H1 (cell line): Measurements from ENCODE around the gene TSC22D3. TPM values are rescaled to one million over a fixed set of nuclear protein-coding genes. Genes with fewer than 3 reads are reported as not detected.

Experiments
- CTCF ChIA-PET: fragments of 300-600 bp; sonication (Branson Sonifier 250); formaldehyde crosslinking; loops from one replicate; lab custom pipeline; 2021; ENCODE audit not compliant: partially characterized antibody; lab: Charles Lee
- POLR2A ChIA-PET: fragments of 300-600 bp; sonication (Branson Sonifier 250); formaldehyde crosslinking; loops from one replicate; lab custom pipeline; 2021; ENCODE audit warnings: inconsistent platforms; ENCODE audit not compliant: partially characterized antibody; lab: Charles Lee
- DNase-seq, 2 experiments: peaks; one replicate each; pipeline versions ENCODE4 v3.0.0 to v3.0.0-alpha.2; 2010 to 2022; ENCODE audit warnings: low spot score in 2 of 2, low read depth in 1 of 2, mixed read lengths in 1 of 2
- FAIRE-seq: peaks from 2 replicates; lab custom pipeline; 2011; peaks lifted over from hg19 to GRCh38; lab: Jason Lieb, UNC
- H2AFZ ChIP-seq: 2 replicates; pipeline ENCODE4 v1.8.1; 2012; ENCODE audit warnings: low read length, inconsistent platforms
- H2AK5ac ChIP-seq: 2 replicates; pipeline ENCODE4 v1.6.1; 2013; ENCODE audit warnings: low read depth, low read length
- H2BK120ac ChIP-seq: replicated peaks from 2 replicates; pipeline ENCODE3; 2013; ENCODE audit warnings: low read depth, low read length, inconsistent platforms
- H2BK12ac ChIP-seq: 2 replicates; pipeline ENCODE4 v1.6.1; 2013; ENCODE audit warnings: low read depth, low read length
- H2BK15ac ChIP-seq: 2 replicates; pipeline ENCODE4 v1.6.1; 2013; ENCODE audit warnings: low read length
- H2BK20ac ChIP-seq: 2 replicates; pipeline ENCODE4 v1.6.1; 2013; ENCODE audit warnings: low read length
- H2BK5ac ChIP-seq: 2 replicates; pipeline ENCODE4 v1.6.1; 2013; ENCODE audit warnings: low read depth, low read length
- H3K14ac ChIP-seq: 2 replicates; pipeline ENCODE4 v1.6.1; 2013; ENCODE audit warnings: inconsistent platforms; ENCODE audit not compliant: insufficient read length
- H3K18ac ChIP-seq: 2 replicates; pipeline ENCODE4 v1.6.1; 2013; ENCODE audit warnings: low read length; ENCODE audit errors: extremely low read depth
- H3K23ac ChIP-seq: 2 replicates; pipeline ENCODE4 v1.6.1; 2013; ENCODE audit warnings: inconsistent platforms; ENCODE audit not compliant: insufficient read length
- H3K23me2 ChIP-seq: 2 replicates; pipeline ENCODE4 v1.6.1; 2013; ENCODE audit warnings: low read depth, low read length
- H3K27ac ChIP-seq: 2 replicates; pipeline ENCODE4 v1.6.1; 2011; ENCODE audit warnings: low read depth, low read length, inconsistent platforms
- H3K27me3 ChIP-seq, 4 experiments: replicated peaks in 1 of 4; 1 replicate in 1 of 4; 2 replicates in 3 of 4; pipeline versions ENCODE4 v1.6.1 to v1.8.1; 2011 to 2013; ENCODE audit warnings: low read length in 3 of 4, mild to moderate bottlenecking in 3 of 4, inconsistent platforms in 2 of 4, mixed read lengths in 2 of 4, moderate library complexity in 1 of 4; ENCODE audit not compliant: control insufficient read depth in 3 of 4, insufficient read depth in 3 of 4; ENCODE audit errors: extremely low read depth in 1 of 4
- H3K36me3 ChIP-seq, 4 experiments: 2 replicates each; pipeline versions ENCODE4 v1.6.1 to v1.8.1; 2011 to 2013; ENCODE audit warnings: mild to moderate bottlenecking in 4 of 4, low read length in 3 of 4, moderate library complexity in 2 of 4, control low read depth in 1 of 4, inconsistent platforms in 1 of 4; ENCODE audit not compliant: insufficient read depth in 4 of 4, control insufficient read depth in 2 of 4
- H3K4ac ChIP-seq: replicated peaks from 2 replicates; pipeline ENCODE3; 2013; ENCODE audit warnings: low read length, low read depth, mixed read lengths, inconsistent platforms; ENCODE audit not compliant: insufficient read length
- H3K4me1 ChIP-seq, 4 experiments: replicated peaks in 1 of 4; 1 replicate in 1 of 4; 2 replicates in 3 of 4; pipeline versions ENCODE4 v1.6.1 to v1.8.1; 2011 to 2013; ENCODE audit warnings: low read length in 3 of 4, inconsistent platforms in 2 of 4, mixed read lengths in 1 of 4; ENCODE audit not compliant: insufficient read depth in 4 of 4, control insufficient read depth in 3 of 4
- H3K4me2 ChIP-seq, 2 experiments: 2 replicates each; pipeline versions ENCODE4 v1.6.1 to v1.8.1; 2011 to 2013; ENCODE audit warnings: low read depth in 2 of 2, low read length in 2 of 2, control low read depth in 1 of 2, inconsistent platforms in 1 of 2, mild to moderate bottlenecking in 1 of 2; ENCODE audit not compliant: insufficient read depth in 1 of 2
- H3K4me3 ChIP-seq, 4 experiments: fragments of 200-600, 300-600 bp in 1 of 4; sonication (generic), shearing (Covaris generic), sonication (Bioruptor Twin) in 1 of 4; 2 replicates each; pipeline versions ENCODE4 v1.5.1 to v1.8.1; 2011 to 2016; ENCODE audit warnings: low read length in 4 of 4, low read depth in 3 of 4, control low read depth in 2 of 4, inconsistent platforms in 2 of 4, mild to moderate bottlenecking in 2 of 4, mixed read lengths in 1 of 4, moderate library complexity in 1 of 4; ENCODE audit not compliant: insufficient read depth in 2 of 4; ENCODE audit errors: extremely low read depth in 1 of 4
- H3K56ac ChIP-seq: replicated peaks from 2 replicates; pipeline ENCODE3; 2013; ENCODE audit warnings: low read depth, mild to moderate bottlenecking, mixed read lengths, low read length, inconsistent platforms; ENCODE audit not compliant: insufficient read length
- H3K79me1 ChIP-seq: 2 replicates; pipeline ENCODE4 v1.6.1; 2013; ENCODE audit warnings: low read depth, low read length, control low read depth
- H3K79me2 ChIP-seq, 2 experiments: 2 replicates each; pipeline versions ENCODE4 v1.6.1 to v1.8.1; 2012 to 2013; ENCODE audit warnings: low read length in 2 of 2, mild to moderate bottlenecking in 2 of 2, inconsistent platforms in 1 of 2; ENCODE audit not compliant: insufficient read depth in 2 of 2, control insufficient read depth in 1 of 2
- H3K9ac ChIP-seq, 4 experiments: replicated peaks in 1 of 4; 1 replicate in 1 of 4; 2 replicates in 3 of 4; pipeline versions ENCODE4 v1.6.1 to v1.8.1; 2011 to 2013; ENCODE audit warnings: low read depth in 3 of 4, low read length in 3 of 4, control low read depth in 2 of 4, mild to moderate bottlenecking in 2 of 4, moderate library complexity in 2 of 4, inconsistent platforms in 1 of 4; ENCODE audit errors: extremely low read depth in 1 of 4
- H3K9me3 ChIP-seq, 2 experiments: 2 replicates each; pipeline versions ENCODE4 v1.6.1 to v1.8.1; 2012 to 2013; ENCODE audit warnings: mild to moderate bottlenecking in 2 of 2, moderate library complexity in 2 of 2, control low read depth in 1 of 2, inconsistent platforms in 1 of 2, low read depth in 1 of 2, low read length in 1 of 2, mixed read lengths in 1 of 2; ENCODE audit not compliant: insufficient read depth in 2 of 2
- H4K20me1 ChIP-seq, 2 experiments: replicated peaks in 1 of 2; 2 replicates each; pipeline versions ENCODE3 to v1.8.1; 2011 to 2013; ENCODE audit warnings: inconsistent platforms in 2 of 2, low read length in 2 of 2, mild to moderate bottlenecking in 1 of 2; ENCODE audit not compliant: insufficient read depth in 2 of 2, control insufficient read depth in 1 of 2
- H4K5ac ChIP-seq: 2 replicates; pipeline ENCODE4 v1.6.1; 2013; ENCODE audit warnings: low read length, low read depth, mixed read lengths, inconsistent platforms; ENCODE audit not compliant: insufficient read length
- H4K8ac ChIP-seq: 2 replicates; pipeline ENCODE4 v1.8.0; 2013; ENCODE audit warnings: mild to moderate bottlenecking, moderate library complexity, low read length, inconsistent platforms; ENCODE audit not compliant: insufficient read depth; ENCODE audit errors: extremely low read depth
- H4K91ac ChIP-seq: replicated peaks from 2 replicates; pipeline ENCODE3; 2013; ENCODE audit warnings: low read length, mixed read lengths, inconsistent platforms; ENCODE audit not compliant: insufficient read length
- CTBP2 ChIP-seq: IDR thresholded peaks from 2 replicates; pipeline ENCODE4 v1.7.0; 2011; ENCODE audit warnings: borderline replicate concordance, mild to moderate bottlenecking, moderate library complexity, mixed read lengths, low read length; ENCODE audit not compliant: insufficient read depth, insufficient read length
- WGBS, 2 experiments: shearing (Covaris generic) in 1 of 2; methylation state at CpG; one replicate each; pipeline versions ENCODE4 v1.1.6 to v1.1.7; 2013 to 2015; ENCODE audit warnings: low lambda C conversion rate in 2 of 2, mixed read lengths in 2 of 2, inconsistent platforms in 1 of 2, low coverage in 1 of 2, missing lambda C conversion rate in 1 of 2; ENCODE audit not compliant: insufficient replicate concordance in 2 of 2, insufficient coverage in 1 of 2, insufficient read length in 1 of 2; ENCODE audit errors: extremely low coverage in 1 of 2, missing lambda C conversion rate in 1 of 2; 5-methylcytosine and 5-hydroxymethylcytosine counted together
- polyA plus RNA-seq, 7 experiments: library from polyadenylated mRNA; depleted of rRNA in 3 of 7; stranded (reverse) in 5 of 7; unstranded in 2 of 7; fragments of >200 nt in 5 of 7; fragments of 200-250 nt in 2 of 7; gene quantifications; 1 replicate in 5 of 7; 2 replicates in 1 of 7; 4 replicates in 1 of 7; pipeline versions ENCODE4 v1.2.1 to v1.2.3, GENCODE V29; 2011 to 2013; ENCODE audit warnings: missing spikeins in 2 of 7, mixed read lengths in 2 of 7
- total RNA-seq: library from RNA; stranded (reverse); fragmentation: NEBNext Ultra II Directional; extraction: Animal tissue kit (Norgen Biotek cat#: 25700); gene quantifications from 2 replicates; pipeline ENCODE4 v1.2.1, GENCODE V29; 2021
- TF ChIP-seq, protein P1 (sequence below): IDR thresholded peaks from 2 replicates; pipeline ENCODE4 v1.6.1; 2012; ENCODE audit warnings: inconsistent platforms

The TSC22D3 gene
- total and polyA plus RNA-seq, 2 of the 8 experiments (the other 6 are each of a cell fraction or from before 2014, with no cell fraction given), result 7.6 to 12.9 TPM

DNA sequence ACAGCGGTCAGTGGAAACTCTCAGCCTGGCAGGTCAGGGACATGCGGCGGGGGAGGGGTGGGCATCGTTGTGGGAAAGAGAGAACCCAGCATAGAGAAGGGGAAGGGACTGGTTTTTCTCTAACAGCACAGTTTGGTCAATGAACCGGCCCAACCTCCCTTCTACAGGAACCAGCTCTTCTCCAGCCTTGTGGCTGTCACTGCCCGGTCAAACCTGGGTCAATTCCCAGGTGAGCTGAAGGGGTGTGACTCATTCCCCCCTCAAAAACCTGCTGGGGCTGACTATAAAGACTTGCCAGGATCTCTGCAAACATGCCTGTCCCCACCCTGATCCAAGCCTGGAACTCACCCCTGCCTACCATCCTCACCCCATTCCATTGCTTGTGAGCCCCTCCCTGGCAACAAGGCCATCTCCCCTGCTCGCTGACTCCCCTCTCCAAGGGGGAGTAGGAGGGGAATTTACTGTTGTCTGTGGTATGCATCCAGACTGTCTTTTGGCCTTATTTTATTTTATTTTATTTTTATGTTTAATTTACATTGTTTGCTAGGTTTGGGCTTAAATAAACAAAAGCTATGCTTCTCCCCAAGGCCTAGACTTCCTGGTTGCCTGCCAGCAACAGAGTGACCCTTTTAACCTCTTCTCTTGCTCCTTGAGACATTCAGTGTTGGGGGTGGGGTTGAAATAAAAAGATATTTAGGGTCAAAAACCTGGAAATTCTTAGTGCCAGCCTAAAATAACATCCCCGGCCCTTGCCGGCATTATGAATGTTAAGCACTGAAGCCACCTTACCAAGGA lies 49.6 kb downstream of the TSC22D3 start:
- Histone ChIP-seq H3K27ac (no peak overlapping the region), H3K23me2 (no peaks in the 10 kb centered on the region), H3K9me3 (no peaks in the 10 kb centered on the region), H3K18ac (no peak overlapping the region), H2BK12ac (0 out of 2 replicates have a peak overlapping the region, but pooled peaks have one; percentile 17), H3K4me2 (no peak overlapping the region), H4K8ac (no peak overlapping the region), H2BK15ac (no peak overlapping the region), H3K79me1 (no peaks in the 10 kb centered on the region), H2AFZ (no peak overlapping the region), H3K4me3 (no peak overlapping the region), H4K20me1 (no peaks in the 10 kb centered on the region), H3K36me3 (no peaks in the 10 kb centered on the region), H4K91ac (no peak overlapping the region), H2BK20ac (no peak overlapping the region), H3K79me2 (no peaks in the 10 kb centered on the region), H3K56ac (no peak overlapping the region), H4K5ac (no peak overlapping the region), H3K14ac (no peak overlapping the region), H3K9ac (no peak overlapping the region), H2BK120ac (no peak overlapping the region), H3K4ac (no peak overlapping the region), H3K4me1 (peaks cover 0 to 12% (median 5%) of the 10 kb centered on the region in 4 experiments; a peak in 3 of 7 replicates), H2BK5ac (no peak overlapping the region), H2AK5ac (no peak overlapping the region), H3K27me3 (no peaks in the 10 kb centered on the region), H3K23ac (no peak overlapping the region)
- FAIRE-seq, result no peak
- POLR2A ChIA-PET, result interaction anchor here (1.4 kb wide), 1 partner anchor 9 kb away, joined by 7 read pairs; no protein-coding TSS in a partner anchor
- WGBS, 2 experiments, result 81% methylated on average over 9 of the region's 9 CpGs; no CpG with 5 or more reads in 1 of the 2 experiments
- DNase-seq, result no peak
- no peak for TF ChIP-seq CTBP2
- TF ChIP-seq, protein P1, sequence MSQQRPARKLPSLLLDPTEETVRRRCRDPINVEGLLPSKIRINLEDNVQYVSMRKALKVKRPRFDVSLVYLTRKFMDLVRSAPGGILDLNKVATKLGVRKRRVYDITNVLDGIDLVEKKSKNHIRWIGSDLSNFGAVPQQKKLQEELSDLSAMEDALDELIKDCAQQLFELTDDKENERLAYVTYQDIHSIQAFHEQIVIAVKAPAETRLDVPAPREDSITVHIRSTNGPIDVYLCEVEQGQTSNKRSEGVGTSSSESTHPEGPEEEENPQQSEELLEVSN, result no peak
- TF ChIP-seq, all 59 proteins: peak for 0
- CTCF ChIA-PET, result interaction anchor here (0.5 to 17.0 kb wide), 3 partner anchors 8 to 58 kb away, joined by 3 to 325 read pairs (median 3); no protein-coding TSS in a partner anchor
